K562 (cell line): Measurements from ENCODE around the gene LGALS12. TPM values are rescaled to one million over a fixed set of nuclear protein-coding genes. Genes with fewer than 3 reads are reported as not detected.

Experiments used
- CAMTA2 ChIP-seq: fragments of 250-450 bp; sonication (Bioruptor Pico); conservative IDR thresholded peaks from 2 replicates; pipeline ENCODE4 v1.5.1; 2022
- CBX2 ChIP-seq: fragments of 200-600 bp; sonication (generic); IDR thresholded peaks from one replicate; pipeline ENCODE4 v1.6.1; 2012; ENCODE audit warnings: mild to moderate bottlenecking, low read length, inconsistent platforms; ENCODE audit not compliant: insufficient read depth, poor library complexity, severe bottlenecking
- CHCHD3 ChIP-seq: fragments of 250-450 bp; sonication (Bioruptor Pico); IDR thresholded peaks from 2 replicates; pipeline ENCODE4 v2.1.2; 2022; ENCODE audit warnings: mild to moderate bottlenecking
- E2F3 ChIP-seq: fragments of 250-450 bp; sonication (Bioruptor Pico); IDR thresholded peaks from 2 replicates; pipeline ENCODE4 v1.4.0; 2020; ENCODE audit warnings: mild to moderate bottlenecking
- KDM2B ChIP-seq: fragments of 250-450 bp; sonication (Bioruptor Pico); IDR thresholded peaks from 2 replicates; pipeline ENCODE4 v1.8.0; 2021; ENCODE audit warnings: mild to moderate bottlenecking, moderate library complexity
- MTA2 ChIP-seq: fragments of 450-650 bp; IDR thresholded peaks from 2 replicates; pipeline ENCODE4 v1.6.1; 2016; ENCODE audit warnings: low read depth
- MYNN ChIP-seq, 2 experiments: sonication (generic); formaldehyde crosslinking in 1 of 2; IDR thresholded peaks; 2 replicates each; pipeline versions ENCODE4 v1.5.0 to v1.6.1; 2016 to 2020; ENCODE audit warnings: antibody characterized with exemption in 1 of 2, missing genetic modification reagents in 1 of 2
- WHSC1 ChIP-seq: IDR thresholded peaks from one replicate; pipeline ENCODE4 v1.6.1; 2012; ENCODE audit warnings: low read length, control low read depth, inconsistent platforms
- ZNF133 ChIP-seq: fragments of 250-450 bp; sonication (Bioruptor Pico); IDR thresholded peaks from 2 replicates; pipeline ENCODE4 v1.4.0; 2020; ENCODE audit warnings: mild to moderate bottlenecking
- ZNF143 ChIP-seq: sonication (generic); formaldehyde crosslinking; IDR thresholded peaks from 2 replicates; pipeline ENCODE4 v1.9.0; 2022; ENCODE audit warnings: mild to moderate bottlenecking, missing genetic modification reagents
- ZNF184 ChIP-seq: sonication (generic); formaldehyde crosslinking; IDR thresholded peaks from 2 replicates; pipeline ENCODE4 v1.5.0; 2020; ENCODE audit warnings: missing genetic modification reagents
- ZNF41 ChIP-seq: fragments of 250-450 bp; sonication (Bioruptor Pico); conservative IDR thresholded peaks from 2 replicates; pipeline ENCODE4 v1.4.0; 2020; ENCODE audit warnings: mild to moderate bottlenecking
- ZZZ3 ChIP-seq: fragments of 450-650 bp; IDR thresholded peaks from 2 replicates; pipeline ENCODE4 v1.6.1; 2016; ENCODE audit warnings: antibody characterized with exemption, mild to moderate bottlenecking, moderate library complexity
- polyA plus RNA-seq, 8 experiments: library from polyadenylated mRNA; depleted of rRNA in 4 of 8; stranded (reverse) in 5 of 8; unstranded in 3 of 8; fragments of >200 nt; fragmentation: Nextera tagmentation in 2 of 8; fragmentation: Illumina TruSeq in 1 of 8; extraction: Ambion mirVana in 2 of 8; extraction: Trizol in 1 of 8; gene quantifications; 2 replicates each; pipeline versions ENCODE4 v1.2.1 to v1.2.3, GENCODE V29; 2011 to 2014; ENCODE audit warnings: inconsistent platforms in 1 of 8, missing spikeins in 1 of 8
- total RNA-seq, 7 experiments: library from RNA; depleted of rRNA in 6 of 7; stranded (reverse); fragments of >200 nt in 6 of 7; fragmentation: Illumina TruSeq in 2 of 7; extraction: Trizol in 2 of 7; gene quantifications; 2 replicates each; pipeline versions ENCODE4 v1.2.1 to v1.2.3, GENCODE V29; 2011 to 2021; ENCODE audit warnings: low replicate concordance in 1 of 7
- TF ChIP-seq, protein P1 (sequence below): fragments of 450-650 bp; formaldehyde crosslinking; conservative IDR thresholded peaks from 2 replicates; pipeline ENCODE4 v1.4.0; 2022; ENCODE audit warnings: mild to moderate bottlenecking, missing genetic modification characterization
- TF ChIP-seq, protein P2 (sequence below): sonication (generic); formaldehyde crosslinking; IDR thresholded peaks from 2 replicates; pipeline ENCODE4 v1.8.1; 2023; ENCODE audit warnings: mild to moderate bottlenecking, missing genetic modification reagents
- TF ChIP-seq, protein P3 (sequence below): fragments of 450-650 bp; IDR thresholded peaks from 2 replicates; pipeline ENCODE4 v1.6.1; 2016; ENCODE audit warnings: low read depth, mild to moderate bottlenecking, moderate library complexity
- TF ChIP-seq, protein P4 (sequence below): fragments of 450-650 bp; IDR thresholded peaks from 2 replicates; pipeline ENCODE4 v1.6.1; 2017; ENCODE audit warnings: antibody characterized with exemption, mild to moderate bottlenecking
- TF ChIP-seq, protein P5 (sequence below): fragments of 250-450 bp; sonication (Bioruptor Pico); IDR thresholded peaks from 2 replicates; pipeline ENCODE4 v1.5.0; 2021; ENCODE audit warnings: mild to moderate bottlenecking, borderline replicate concordance

The LGALS12 gene
- total and polyA plus RNA-seq, 9 of the 15 experiments (the other 6 are each of a cell fraction or from before 2014, with no cell fraction given): 0.66 to 8.0 (median 5.0) TPM

DNA sequence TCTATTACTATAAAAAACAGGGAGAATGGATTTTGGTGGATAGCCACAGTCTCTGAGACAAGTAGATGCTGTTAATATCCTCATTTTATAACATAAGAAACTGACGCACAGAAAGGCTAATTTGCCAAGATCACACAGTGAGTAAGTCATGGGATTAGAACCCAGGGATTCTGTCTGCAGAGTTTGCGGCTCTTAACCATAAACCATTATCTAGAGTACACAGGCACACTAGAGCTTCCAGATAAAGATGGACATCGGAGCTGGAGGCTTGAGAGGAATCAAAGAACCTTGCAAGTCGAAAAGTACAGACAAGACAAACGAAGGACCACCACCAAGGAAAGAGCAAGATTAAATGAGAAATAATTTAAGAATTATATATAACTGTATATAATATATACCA lies 11.3 kb downstream of the LGALS12 start (continued):
- TF ChIP-seq, protein P1, sequence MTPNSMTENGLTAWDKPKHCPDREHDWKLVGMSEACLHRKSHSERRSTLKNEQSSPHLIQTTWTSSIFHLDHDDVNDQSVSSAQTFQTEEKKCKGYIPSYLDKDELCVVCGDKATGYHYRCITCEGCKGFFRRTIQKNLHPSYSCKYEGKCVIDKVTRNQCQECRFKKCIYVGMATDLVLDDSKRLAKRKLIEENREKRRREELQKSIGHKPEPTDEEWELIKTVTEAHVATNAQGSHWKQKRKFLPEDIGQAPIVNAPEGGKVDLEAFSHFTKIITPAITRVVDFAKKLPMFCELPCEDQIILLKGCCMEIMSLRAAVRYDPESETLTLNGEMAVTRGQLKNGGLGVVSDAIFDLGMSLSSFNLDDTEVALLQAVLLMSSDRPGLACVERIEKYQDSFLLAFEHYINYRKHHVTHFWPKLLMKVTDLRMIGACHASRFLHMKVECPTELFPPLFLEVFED: no peak
- TF ChIP-seq, protein P2, sequence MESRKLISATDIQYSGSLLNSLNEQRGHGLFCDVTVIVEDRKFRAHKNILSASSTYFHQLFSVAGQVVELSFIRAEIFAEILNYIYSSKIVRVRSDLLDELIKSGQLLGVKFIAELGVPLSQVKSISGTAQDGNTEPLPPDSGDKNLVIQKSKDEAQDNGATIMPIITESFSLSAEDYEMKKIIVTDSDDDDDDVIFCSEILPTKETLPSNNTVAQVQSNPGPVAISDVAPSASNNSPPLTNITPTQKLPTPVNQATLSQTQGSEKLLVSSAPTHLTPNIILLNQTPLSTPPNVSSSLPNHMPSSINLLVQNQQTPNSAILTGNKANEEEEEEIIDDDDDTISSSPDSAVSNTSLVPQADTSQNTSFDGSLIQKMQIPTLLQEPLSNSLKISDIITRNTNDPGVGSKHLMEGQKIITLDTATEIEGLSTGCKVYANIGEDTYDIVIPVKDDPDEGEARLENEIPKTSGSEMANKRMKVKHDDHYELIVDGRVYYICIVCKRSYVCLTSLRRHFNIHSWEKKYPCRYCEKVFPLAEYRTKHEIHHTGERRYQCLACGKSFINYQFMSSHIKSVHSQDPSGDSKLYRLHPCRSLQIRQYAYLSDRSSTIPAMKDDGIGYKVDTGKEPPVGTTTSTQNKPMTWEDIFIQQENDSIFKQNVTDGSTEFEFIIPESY (CRISPR knock-in tag): no peak
- TF ChIP-seq CAMTA2 (CRISPR knock-in tag) (no peak), MTA2 (peak; percentile 88), KDM2B (CRISPR knock-in tag) (no peak), WHSC1 (no peak), CBX2 (no peak), ZNF143 (CRISPR knock-in tag) (no peak), E2F3 (CRISPR knock-in tag) (no peak), ZNF133 (CRISPR knock-in tag) (no peak), MYNN (IDR thresholded peaks at IDR 0.05) (no peak), MYNN (CRISPR knock-in tag; IDR thresholded peaks at IDR 0.05) (no peak), CHCHD3 (no peak), ZNF41 (CRISPR knock-in tag) (no peak), ZZZ3 (no peak), ZNF184 (no peak)
- TF ChIP-seq, protein P3, sequence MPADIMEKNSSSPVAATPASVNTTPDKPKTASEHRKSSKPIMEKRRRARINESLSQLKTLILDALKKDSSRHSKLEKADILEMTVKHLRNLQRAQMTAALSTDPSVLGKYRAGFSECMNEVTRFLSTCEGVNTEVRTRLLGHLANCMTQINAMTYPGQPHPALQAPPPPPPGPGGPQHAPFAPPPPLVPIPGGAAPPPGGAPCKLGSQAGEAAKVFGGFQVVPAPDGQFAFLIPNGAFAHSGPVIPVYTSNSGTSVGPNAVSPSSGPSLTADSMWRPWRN: peak; percentile 43; the same call in 1 of the 2 replicates
- TF ChIP-seq, protein P4, sequence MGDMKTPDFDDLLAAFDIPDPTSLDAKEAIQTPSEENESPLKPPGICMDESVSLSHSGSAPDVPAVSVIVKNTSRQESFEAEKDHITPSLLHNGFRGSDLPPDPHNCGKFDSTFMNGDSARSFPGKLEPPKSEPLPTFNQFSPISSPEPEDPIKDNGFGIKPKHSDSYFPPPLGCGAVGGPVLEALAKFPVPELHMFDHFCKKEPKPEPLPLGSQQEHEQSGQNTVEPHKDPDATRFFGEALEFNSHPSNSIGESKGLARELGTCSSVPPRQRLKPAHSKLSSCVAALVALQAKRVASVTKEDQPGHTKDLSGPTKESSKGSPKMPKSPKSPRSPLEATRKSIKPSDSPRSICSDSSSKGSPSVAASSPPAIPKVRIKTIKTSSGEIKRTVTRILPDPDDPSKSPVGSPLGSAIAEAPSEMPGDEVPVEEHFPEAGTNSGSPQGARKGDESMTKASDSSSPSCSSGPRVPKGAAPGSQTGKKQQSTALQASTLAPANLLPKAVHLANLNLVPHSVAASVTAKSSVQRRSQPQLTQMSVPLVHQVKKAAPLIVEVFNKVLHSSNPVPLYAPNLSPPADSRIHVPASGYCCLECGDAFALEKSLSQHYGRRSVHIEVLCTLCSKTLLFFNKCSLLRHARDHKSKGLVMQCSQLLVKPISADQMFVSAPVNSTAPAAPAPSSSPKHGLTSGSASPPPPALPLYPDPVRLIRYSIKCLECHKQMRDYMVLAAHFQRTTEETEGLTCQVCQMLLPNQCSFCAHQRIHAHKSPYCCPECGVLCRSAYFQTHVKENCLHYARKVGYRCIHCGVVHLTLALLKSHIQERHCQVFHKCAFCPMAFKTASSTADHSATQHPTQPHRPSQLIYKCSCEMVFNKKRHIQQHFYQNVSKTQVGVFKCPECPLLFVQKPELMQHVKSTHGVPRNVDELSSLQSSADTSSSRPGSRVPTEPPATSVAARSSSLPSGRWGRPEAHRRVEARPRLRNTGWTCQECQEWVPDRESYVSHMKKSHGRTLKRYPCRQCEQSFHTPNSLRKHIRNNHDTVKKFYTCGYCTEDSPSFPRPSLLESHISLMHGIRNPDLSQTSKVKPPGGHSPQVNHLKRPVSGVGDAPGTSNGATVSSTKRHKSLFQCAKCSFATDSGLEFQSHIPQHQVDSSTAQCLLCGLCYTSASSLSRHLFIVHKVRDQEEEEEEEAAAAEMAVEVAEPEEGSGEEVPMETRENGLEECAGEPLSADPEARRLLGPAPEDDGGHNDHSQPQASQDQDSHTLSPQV: no peak; the same call in 1 of the 2 replicates
- TF ChIP-seq, protein P5, sequence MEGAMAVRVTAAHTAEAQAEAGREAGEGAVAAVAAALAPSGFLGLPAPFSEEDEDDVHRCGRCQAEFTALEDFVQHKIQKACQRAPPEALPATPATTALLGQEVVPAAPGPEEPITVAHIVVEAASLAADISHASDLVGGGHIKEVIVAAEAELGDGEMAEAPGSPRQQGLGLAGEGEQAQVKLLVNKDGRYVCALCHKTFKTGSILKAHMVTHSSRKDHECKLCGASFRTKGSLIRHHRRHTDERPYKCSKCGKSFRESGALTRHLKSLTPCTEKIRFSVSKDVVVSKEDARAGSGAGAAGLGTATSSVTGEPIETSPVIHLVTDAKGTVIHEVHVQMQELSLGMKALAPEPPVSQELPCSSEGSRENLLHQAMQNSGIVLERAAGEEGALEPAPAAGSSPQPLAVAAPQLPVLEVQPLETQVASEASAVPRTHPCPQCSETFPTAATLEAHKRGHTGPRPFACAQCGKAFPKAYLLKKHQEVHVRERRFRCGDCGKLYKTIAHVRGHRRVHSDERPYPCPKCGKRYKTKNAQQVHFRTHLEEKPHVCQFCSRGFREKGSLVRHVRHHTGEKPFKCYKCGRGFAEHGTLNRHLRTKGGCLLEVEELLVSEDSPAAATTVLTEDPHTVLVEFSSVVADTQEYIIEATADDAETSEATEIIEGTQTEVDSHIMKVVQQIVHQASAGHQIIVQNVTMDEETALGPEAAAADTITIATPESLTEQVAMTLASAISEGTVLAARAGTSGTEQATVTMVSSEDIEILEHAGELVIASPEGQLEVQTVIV (CRISPR knock-in tag): no peak
